Smooth muscle cell (in vitro differentiated cells): ENCODE measurements around the gene KMT2E. TPM values are rescaled to one million over a fixed set of nuclear protein-coding genes. Genes with fewer than 3 reads are reported as not detected.

Source experiments
- DNase-seq: peaks from one replicate; lab custom pipeline; 2025; ENCODE audit not compliant: unreplicated experiment; lab: John Stamatoyannopoulos, UW
- H2AFZ ChIP-seq: fragments of 200-600 bp; sonication (generic); 2 replicates; pipeline ENCODE4 v1.6.0; 2016; ENCODE audit warnings: antibody characterized with exemption, low read depth, mild to moderate bottlenecking
- H3F3A ChIP-seq: fragments of 200-600 bp; sonication (generic); 2 replicates; pipeline ENCODE4 v1.6.0; 2017; ENCODE audit warnings: antibody characterized with exemption, low read depth
- H3K27ac ChIP-seq: fragments of 200-600 bp; sonication (generic); 2 replicates; pipeline ENCODE4 v1.5.1; 2016; ENCODE audit warnings: low read depth, mild to moderate bottlenecking
- H3K27me3 ChIP-seq: fragments of 200-600 bp; sonication (generic); 2 replicates; pipeline ENCODE4 v1.6.1; 2016; ENCODE audit warnings: low read depth, mild to moderate bottlenecking
- H3K36me3 ChIP-seq: fragments of 200-600 bp; sonication (generic); 2 replicates; pipeline ENCODE4 v1.5.1; 2016; ENCODE audit warnings: low read depth
- H3K4me1 ChIP-seq: fragments of 200-600 bp; sonication (generic); 2 replicates; pipeline ENCODE4 v1.5.1; 2016; ENCODE audit warnings: low read depth
- H3K4me2 ChIP-seq: fragments of 200-600 bp; sonication (generic); 2 replicates; pipeline ENCODE4 v1.6.0; 2016; ENCODE audit warnings: mild to moderate bottlenecking
- H3K4me3 ChIP-seq: fragments of 200-600 bp; sonication (generic); 2 replicates; pipeline ENCODE4 v1.5.1; 2016; ENCODE audit warnings: mild to moderate bottlenecking
- H3K79me2 ChIP-seq: fragments of 200-600 bp; sonication (generic); 2 replicates; pipeline ENCODE4 v1.6.0; 2016; ENCODE audit warnings: low read depth, mild to moderate bottlenecking
- H3K9ac ChIP-seq: fragments of 200-600 bp; sonication (generic); 2 replicates; pipeline ENCODE4 v1.6.0; 2016; ENCODE audit warnings: low read depth
- H3K9me3 ChIP-seq: fragments of 200-600 bp; sonication (generic); replicated peaks from 2 replicates; pipeline ENCODE4 v1.5.1; 2016; ENCODE audit warnings: low read depth
- H4K20me1 ChIP-seq: fragments of 200-600 bp; sonication (generic); 2 replicates; pipeline ENCODE4 v1.6.0; 2016; ENCODE audit warnings: low read depth
- CTCF ChIP-seq: fragments of 200-600 bp; sonication (generic); IDR thresholded peaks from 2 replicates; pipeline ENCODE4 v1.5.1; 2017; ENCODE audit warnings: borderline replicate concordance, mild to moderate bottlenecking, antibody characterized with exemption; ENCODE audit not compliant: insufficient read depth, poor library complexity, severe bottlenecking
- WGBS: methylation state at CpG from one replicate; pipeline ENCODE4 v1.1.7; 2016; ENCODE audit warnings: low lambda C conversion rate; 5-methylcytosine and 5-hydroxymethylcytosine counted together
- polyA plus RNA-seq: library from polyadenylated mRNA; unstranded; fragments of >200 nt; fragmentation: Nextera tagmentation; extraction: Ambion mirVana; gene quantifications from 2 replicates; pipeline ENCODE4 v1.2.1, GENCODE V29; 2016
- total RNA-seq: library from RNA; depleted of rRNA; stranded (reverse); fragments of >200 nt; gene quantifications from 2 replicates; pipeline ENCODE4 v1.2.3, GENCODE V29; 2014

The KMT2E gene
- total and polyA plus RNA-seq, 2 experiments from 2014 or later = 64.4 to 88.1 TPM

- TF ChIP-seq CTCF = no peak
- Histone ChIP-seq H3K9ac (no peak overlapping the region), H3K27me3 (no peaks in the 10 kb centered on the region), H2AFZ (no peak overlapping the region), H3K27ac (no peak overlapping the region), H3K4me3 (no peak overlapping the region), H3K9me3 (no peaks in the 10 kb centered on the region), H4K20me1 (peaks cover 100% of the 10 kb centered on the region), H3K4me1 (no peaks in the 10 kb centered on the region), H3F3A (peaks cover 4% of the 10 kb centered on the region), H3K79me2 (peaks cover 100% of the 10 kb centered on the region), H3K4me2 (no peak overlapping the region), H3K36me3 (peaks cover 3% of the 10 kb centered on the region)
- DNase-seq = no peak
- 93% methylated on average over 5 of the region's 5 CpGs for WGBS
Observed at GRCh38 chr7:105036217-105037168, 22.5 kb downstream of the KMT2E start.

DNA sequence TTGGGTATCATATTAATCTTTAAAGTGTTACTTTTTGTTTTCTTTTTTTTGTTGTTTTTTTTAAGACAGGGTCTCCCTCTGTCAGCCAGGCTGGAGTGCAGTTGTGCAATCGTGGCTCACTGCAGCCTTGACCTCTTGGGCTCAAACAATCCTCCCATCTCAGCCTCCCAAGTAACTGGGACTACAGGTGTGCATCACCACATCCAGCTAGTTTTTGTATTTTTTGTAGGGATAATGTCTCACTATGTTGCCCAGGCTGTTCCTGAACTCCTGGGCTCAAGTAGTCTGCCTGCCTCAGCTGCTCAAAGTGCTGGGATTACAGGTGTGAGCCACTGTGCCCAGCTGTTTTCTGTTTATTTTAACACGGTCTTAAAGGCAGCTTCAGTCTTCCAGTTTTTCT lies 23.3 kb downstream of the KMT2E start:
- H3K79me2 ChIP-seq = peaks cover 100% of the 10 kb centered on the region
- H2AFZ ChIP-seq = no peak overlapping the region
- peaks cover 100% of the 10 kb centered on the region for H4K20me1 ChIP-seq
- H3K27me3 ChIP-seq = no peaks in the 10 kb centered on the region
- H3K9me3 ChIP-seq = no peaks in the 10 kb centered on the region
- DNase-seq = no peak
- no peak for TF ChIP-seq CTCF
- H3K4me2 ChIP-seq = no peak overlapping the region
- peaks cover 4% of the 10 kb centered on the region for H3F3A ChIP-seq
- WGBS = 89% methylated on average over 2 of the region's 2 CpGs
- H3K36me3 ChIP-seq = peaks cover 11% of the 10 kb centered on the region
- H3K27ac ChIP-seq = no peak overlapping the region
- no peaks in the 10 kb centered on the region for H3K4me1 ChIP-seq
- H3K4me3 ChIP-seq = no peak overlapping the region
- H3K9ac ChIP-seq = no peak overlapping the region

GRCh38 chr7:105044449-105045070 lies 30.6 kb downstream of the KMT2E start:
- no peak overlapping the region for H3K27ac ChIP-seq
- TF ChIP-seq CTCF = no peak
- H3K4me3 ChIP-seq = no peak overlapping the region
- no peak overlapping the region for H2AFZ ChIP-seq
- DNase-seq = no peak
- H3K9me3 ChIP-seq = no peaks in the 10 kb centered on the region
- no peaks in the 10 kb centered on the region for H3F3A ChIP-seq
- H3K79me2 ChIP-seq = peaks cover 94% of the 10 kb centered on the region
- 100% methylated on average over 2 of the region's 2 CpGs for WGBS
- no peak overlapping the region for H3K4me2 ChIP-seq
- no peaks in the 10 kb centered on the region for H3K27me3 ChIP-seq
- H3K4me1 ChIP-seq = peaks cover 3% of the 10 kb centered on the region
- peaks cover 21% of the 10 kb centered on the region for H3K36me3 ChIP-seq
- no peak overlapping the region for H3K9ac ChIP-seq
- peaks cover 97% of the 10 kb centered on the region for H4K20me1 ChIP-seq
